Renal pelvis (tissue), 4 donors: ENCODE measurements around the gene ZNF672. TPM values are rescaled to one million over a fixed set of nuclear protein-coding genes. Genes with fewer than 3 reads are reported as not detected.
"Not testable (repeated sequence)": the region's sequence is repeated elsewhere in the genome, so short reads cannot be mapped to it uniquely, and the experiment has no call there.

ENCODE experiments used
- DNase-seq: peaks from one replicate; pipeline ENCODE4 v3.0.0-alpha.2; 2013
- polyA plus RNA-seq, 3 donors: library from polyadenylated mRNA; unstranded; fragments of 120-200 nt; gene quantifications; one replicate each; pipeline ENCODE4 v1.2.1, GENCODE V29; 2013; ENCODE audit not compliant: insufficient read length in 3 of 3

ZNF672 gene
- polyA plus RNA-seq, 3 donors: 24.0 to 30.8 (median 27.0) TPM

GRCh38 chr1:248825909-248826760 is 11.9 kb upstream of the ZNF672 start, which contains the start of gene SH3BP5L:
Gene SH3BP5L (minus strand): TSS chr1:248825915. CDS start chr1:248824935, 980 bp downstream.
- DNase-seq: peak; percentile 97

GRCh38 chr1:248828845-248829244 is 9.2 kb upstream of the ZNF672 start:
- DNase-seq: no peak

- not testable (repeated sequence) for DNase-seq
Measured at GRCh38 chr1:248830718-248831017, 7.4 kb upstream of the ZNF672 start.

GRCh38 chr1:248831842-248832241 is 6.2 kb upstream of the ZNF672 start:
- no peak for DNase-seq

GRCh38 chr1:248834343-248834940 is 3.6 kb upstream of the ZNF672 start:
- DNase-seq: no peak

GRCh38 chr1:248837045-248837780 is 811 bp upstream of the ZNF672 start:
- DNase-seq: peak; percentile 14

GRCh38 chr1:248838357-248839167 is 538 bp downstream of the ZNF672 start:
- DNase-seq: peak; percentile 92

- DNase-seq: no peak
Measured at GRCh38 chr1:248839168-248839555, 1.1 kb downstream of the ZNF672 start.

GRCh38 chr1:248840946-248841345 is 2.9 kb downstream of the ZNF672 start:
- DNase-seq: no peak

GRCh38 chr1:248841702-248842395 is 3.8 kb downstream of the ZNF672 start:
- peak; percentile 17 for DNase-seq

GRCh38 chr1:248842781-248843331 is 4.8 kb downstream of the ZNF672 start:
- no peak for DNase-seq

- no peak for DNase-seq
Measured at GRCh38 chr1:248843687-248844086, 5.7 kb downstream of the ZNF672 start.

- no peak for DNase-seq
Measured at GRCh38 chr1:248844526-248844925, 6.5 kb downstream of the ZNF672 start.

GRCh38 chr1:248847181-248847955 is 9.3 kb downstream of the ZNF672 start:
- DNase-seq: no peak

- no peak for DNase-seq
Measured at GRCh38 chr1:248847956-248848561, 10.0 kb downstream of the ZNF672 start.

GRCh38 chr1:248848602-248849001 is 10.6 kb downstream of the ZNF672 start:
- DNase-seq: no peak

GRCh38 chr1:248849152-248849551 is 11.1 kb downstream of the ZNF672 start:
- no peak for DNase-seq

GRCh38 chr1:248849637-248850036 is 11.6 kb downstream of the ZNF672 start:
- DNase-seq: no peak

GRCh38 chr1:248850124-248850523 is 12.1 kb downstream of the ZNF672 start:
- no peak for DNase-seq
